Hematopoietic multipotent progenitor cell treated with erythropoietin and hydrocortisone succinate and interleukin-3 and kit ligand, for 4 days (in vitro differentiated cells): ENCODE results near the gene FGF8.

ENCODE experiments used
- DNase-seq: peaks from one replicate; pipeline ENCODE4 v3.0.0-alpha.2; 2015

The FGF8 gene

GRCh38 chr10:101725296-101726114 is 50.4 kb downstream of the FGF8 start:
- DNase-seq: no peak

DNA sequence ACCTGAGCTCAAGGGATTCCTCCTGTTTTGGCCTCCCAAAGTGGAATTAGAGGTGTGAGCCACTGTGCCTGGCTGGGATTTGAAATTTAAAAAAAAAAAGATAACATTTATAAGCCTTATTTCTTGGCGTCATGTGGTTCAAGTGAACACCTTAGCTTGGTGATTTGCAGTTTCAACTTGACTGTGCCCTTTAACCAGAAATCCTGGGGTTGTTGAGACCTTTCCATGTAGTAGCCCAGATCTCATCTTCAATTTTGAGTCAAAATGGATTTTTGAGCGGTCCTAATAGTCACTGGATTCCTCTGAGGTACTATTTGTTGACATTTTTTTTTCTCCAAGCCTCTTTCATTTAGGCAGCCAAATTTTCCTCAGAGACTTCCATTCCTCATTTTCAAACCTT is 51.5 kb downstream of the FGF8 start:
- DNase-seq: no peak

GRCh38 chr10:101723176-101723575 is 52.7 kb downstream of the FGF8 start:
- no peak for DNase-seq

DNA sequence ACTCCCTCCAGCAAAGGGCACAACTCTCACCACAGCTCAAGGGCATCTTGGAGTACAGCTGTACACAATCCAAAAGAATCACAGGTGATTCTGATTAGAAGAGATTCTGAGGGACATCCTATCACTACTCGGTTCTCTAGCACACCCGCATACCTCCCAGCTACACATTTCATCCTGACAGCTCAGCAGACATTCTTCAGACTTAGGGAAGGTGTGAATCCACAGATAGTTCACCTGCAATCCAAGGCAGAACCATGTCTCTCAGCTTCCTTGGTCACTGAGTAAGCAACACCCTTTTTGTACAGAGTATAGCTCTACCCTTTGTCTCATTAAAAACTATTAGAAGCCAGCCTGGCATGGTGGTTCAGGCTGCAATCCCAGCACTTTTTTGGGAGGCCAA is 54.1 kb downstream of the FGF8 start:
- DNase-seq: no peak

- no peak for DNase-seq
Observed at GRCh38 chr10:101720606-101721230, 55.2 kb downstream of the FGF8 start.
